ENCODE measurements around the gene LRP4.
A peak's percentile ranks its signal among the peaks of the same experiment; 100 is the strongest.

The LRP4 gene

GRCh38 chr11:46849631-46850030 lies 68.7 kb downstream of the LRP4 start:
- Histone ChIP-seq H3K4me3 (ENCODE audit: low read depth, low read length) (no peak overlapping the region), H3K4me1 (ENCODE audit: control insufficient read depth, insufficient read depth, low read length) (no peaks in the 10 kb centered on the region), H3K27ac (ENCODE audit: extremely low read depth, low read depth, low read length) (no peak overlapping the region), H3K36me3 (ENCODE audit: control insufficient read depth in 2 of 2, insufficient read depth in 1 of 2, low read length in 2 of 2) (no peaks in the 10 kb centered on the region), H3K9me3 (ENCODE audit: control insufficient read depth, insufficient read depth, low read depth, low read length) (no peaks in the 10 kb centered on the region)
- POLR2A ChIA-PET: interaction anchor here (0.6 kb wide), 1 partner anchor 497 kb away, joined by 9 read pairs; no protein-coding TSS in a partner anchor
- no peak for TF ChIP-seq ZNF658 (tag by site-specific recombination; IDR thresholded peaks at IDR 0.05)
- no peak for TF ChIP-seq ZNF660 (tag by site-specific recombination; IDR thresholded peaks at IDR 0.05)
- no peak for TF ChIP-seq ZNF280D (tag by site-specific recombination; IDR thresholded peaks at IDR 0.05)
- TF ChIP-seq ZNF548 (tag by site-specific recombination; IDR thresholded peaks at IDR 0.05): no peak
- no peak for TF ChIP-seq ZNF335 (tag by site-specific recombination; conservative IDR thresholded peaks at IDR 0.05)
- TF ChIP-seq ZNF830 (tag by site-specific recombination; IDR thresholded peaks at IDR 0.05; ENCODE audit: low read depth): no peak
- CTCF ChIA-PET: interaction anchor here (0.6 kb wide), 1 partner anchor 379 kb away, joined by 3 read pairs; no protein-coding TSS in a partner anchor

- H3K36me3 ChIP-seq (ENCODE audit: control insufficient read depth in 2 of 2, insufficient read depth in 1 of 2, low read length in 2 of 2): peaks cover 0 to 11% of the 10 kb centered on the region in 2 experiments; a peak in 2 of 3 replicates
- no peak overlapping the region for H3K27ac ChIP-seq (ENCODE audit: extremely low read depth, low read depth, low read length)
- ChIA-PET POLR2A (interaction anchor here (1.1 to 2.1 kb wide), 2 partner anchors 18 to 20 kb away, joined by 4 to 9 read pairs; no protein-coding TSS in a partner anchor), CTCF (interaction anchor here (1.1 kb wide), 1 partner anchor 37 kb away, joined by 3 read pairs; no protein-coding TSS in a partner anchor)
- TF ChIP-seq ZNF776 (tag by site-specific recombination; IDR thresholded peaks at IDR 0.05; ENCODE audit: borderline replicate concordance) (no peak), ZNF701 (tag by site-specific recombination; IDR thresholded peaks at IDR 0.05) (no peak), TRIM28 (IDR thresholded peaks at IDR 0.05; ENCODE audit: borderline replicate concordance, low read length) (no peak), ZEB2 (tag by site-specific recombination; IDR thresholded peaks at IDR 0.05) (no peak), ZNF404 (tag by site-specific recombination; IDR thresholded peaks at IDR 0.05) (no peak), BCL11B (tag by site-specific recombination; IDR thresholded peaks at IDR 0.05; ENCODE audit: low read depth) (no peak), REPIN1 (tag by site-specific recombination; IDR thresholded peaks at IDR 0.05; ENCODE audit: low read depth) (no peak), MYNN (tag by site-specific recombination; IDR thresholded peaks at IDR 0.05; ENCODE audit: borderline replicate concordance) (no peak), ZNF837 (tag by site-specific recombination; IDR thresholded peaks at IDR 0.05) (no peak), ZNF112 (tag by site-specific recombination; IDR thresholded peaks at IDR 0.05) (no peak), MEIS1 (CRISPR knock-in tag; IDR thresholded peaks at IDR 0.05; ENCODE audit: borderline replicate concordance) (no peak), ZNF658 (tag by site-specific recombination; IDR thresholded peaks at IDR 0.05) (no peak), ZFP41 (tag by site-specific recombination; IDR thresholded peaks at IDR 0.05; ENCODE audit: borderline replicate concordance) (no peak), ZNF488 (tag by site-specific recombination; IDR thresholded peaks at IDR 0.05) (no peak), GLIS2 (tag by site-specific recombination; IDR thresholded peaks at IDR 0.05) (no peak)
- H3K9me3 ChIP-seq (ENCODE audit: control insufficient read depth, insufficient read depth, low read depth, low read length): no peaks in the 10 kb centered on the region
- no peaks in the 10 kb centered on the region for H3K4me1 ChIP-seq (ENCODE audit: control insufficient read depth, insufficient read depth, low read length)
- H3K4me3 ChIP-seq (ENCODE audit: low read depth, low read length): peak overlapping the region; percentile 84
Measured at GRCh38 chr11:46846510-46846830, 71.9 kb downstream of the LRP4 start.

All from HEK293 (cell line).